GM18519 (cell line): Measurements from ENCODE around the gene WWC1.

Experiments
- ATAC-seq: cut with Tn5 transposase; IDR thresholded peaks from one replicate; pipeline ENCODE4 v1.9.1; 2021; ENCODE audit warnings: mild to moderate bottlenecking, moderate library complexity; ENCODE audit not compliant: unreplicated experiment, low FRiP score

WWC1 gene

DNA sequence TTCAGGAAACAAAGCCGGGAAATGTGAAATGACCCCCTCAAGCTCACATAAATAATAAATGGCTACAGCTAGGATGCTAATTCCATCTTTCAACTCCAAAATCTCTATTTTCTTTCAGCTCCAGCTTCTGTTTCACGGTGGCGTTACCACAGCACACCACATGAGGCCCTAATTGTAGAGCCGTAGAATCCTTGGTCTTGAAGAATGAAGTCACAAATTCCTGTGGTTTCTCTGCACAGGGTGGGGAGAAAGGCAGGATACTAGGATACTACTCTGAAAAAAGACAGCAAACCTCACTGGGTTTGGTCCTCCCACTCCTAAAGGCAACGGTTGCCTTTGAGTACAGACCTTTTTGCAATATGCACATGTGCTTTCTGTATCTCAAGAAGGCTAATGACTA, 180.9 kb downstream of the WWC1 start:
- no peak for ATAC-seq

DNA sequence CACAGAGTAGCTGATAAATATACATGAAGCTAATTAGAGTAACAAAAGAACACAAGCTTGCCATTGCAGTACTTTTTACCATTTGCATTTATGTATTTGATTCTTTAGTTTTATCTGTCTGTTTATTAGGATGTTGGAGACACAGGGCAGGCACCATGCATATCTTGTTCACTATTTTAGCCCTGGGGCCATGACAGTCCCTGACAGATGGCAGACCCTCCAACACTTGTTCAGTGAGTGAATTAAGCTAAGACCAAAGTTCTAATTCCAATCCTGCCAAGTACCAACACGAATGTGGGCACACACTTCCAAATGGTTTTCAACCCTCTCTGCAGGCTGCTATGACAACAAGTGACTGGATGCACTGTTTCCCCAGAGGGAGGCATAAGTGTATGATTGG, 182.9 kb downstream of the WWC1 start:
- ATAC-seq = no peak

DNA sequence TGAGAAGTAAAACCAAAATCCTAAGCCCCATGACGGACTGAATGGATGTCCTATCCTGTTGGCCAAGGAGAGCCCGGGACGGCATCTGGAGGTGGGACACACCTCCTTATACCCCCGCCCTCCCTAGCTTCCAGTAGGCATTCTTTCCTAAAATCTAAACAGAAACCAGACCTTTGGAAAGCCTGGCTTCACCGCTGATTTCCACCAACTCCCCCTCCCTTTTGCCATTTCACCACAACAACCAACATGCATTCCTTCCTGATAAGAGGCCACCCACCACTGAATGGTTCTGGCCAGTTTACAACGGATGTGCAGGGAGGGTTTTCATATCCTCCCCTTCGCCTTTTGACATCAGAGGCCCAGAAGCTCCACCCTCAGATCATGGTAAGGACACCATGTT, 185.6 kb downstream of the WWC1 start:
- ATAC-seq = no peak

DNA sequence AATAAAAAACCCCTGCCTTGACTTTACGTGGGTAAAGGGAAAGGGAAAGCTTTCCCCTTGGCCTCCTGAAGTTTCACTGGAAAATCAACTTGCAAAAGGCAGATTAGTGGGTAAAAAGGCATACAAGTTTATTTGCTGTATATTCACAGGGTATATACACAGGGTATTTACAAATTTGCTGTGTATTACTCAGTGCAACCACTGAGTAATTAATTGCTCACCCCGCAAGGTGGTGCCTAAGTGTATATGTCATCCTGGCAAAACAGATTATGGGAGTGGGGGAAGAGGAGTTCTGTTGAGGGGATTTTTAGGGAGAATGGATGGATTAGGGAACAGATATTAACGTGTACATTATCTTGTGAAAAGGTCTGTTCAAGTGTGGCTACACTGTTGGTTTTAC, 187.7 kb downstream of the WWC1 start:
- ATAC-seq = no peak

DNA sequence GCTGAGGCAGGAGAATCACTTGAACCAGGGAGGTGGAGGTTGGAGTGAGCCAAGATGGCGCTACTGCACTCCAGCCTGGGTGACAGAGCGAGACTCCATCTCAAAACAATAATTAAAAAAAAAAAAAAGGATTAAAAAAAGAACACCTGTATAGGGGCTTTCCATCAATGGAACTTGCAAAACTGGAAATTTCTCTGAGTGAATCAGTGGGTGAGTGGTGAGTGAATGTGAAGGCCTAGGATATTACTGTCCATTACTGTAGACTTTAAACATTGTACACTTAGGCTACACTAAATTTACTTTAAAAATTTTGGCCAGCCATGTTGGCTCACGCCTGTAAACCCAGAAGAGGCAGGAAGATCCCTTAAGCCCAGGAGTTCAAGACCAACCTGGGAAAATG, 189.2 kb downstream of the WWC1 start:
- no peak for ATAC-seq

DNA sequence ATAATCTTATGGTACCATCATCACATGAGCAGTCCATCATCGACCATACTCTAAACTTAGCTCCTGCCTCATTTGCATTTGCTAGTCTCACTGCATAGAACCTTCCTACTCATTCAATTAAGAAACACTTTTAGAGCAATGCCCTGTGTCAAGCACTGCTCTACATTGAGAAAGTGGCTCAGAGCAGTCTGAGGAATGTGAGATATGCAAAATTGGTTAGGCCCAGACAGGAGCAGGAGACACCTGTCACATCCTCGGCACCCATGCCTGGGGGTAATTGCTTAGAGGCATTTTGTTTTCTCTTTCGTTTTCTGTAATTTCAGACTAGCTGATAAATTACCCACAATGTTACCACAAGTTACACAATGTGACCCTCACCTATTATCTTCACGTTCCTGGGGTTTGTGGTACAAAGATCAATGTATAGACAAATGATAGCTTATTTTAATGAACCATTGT, 189.9 kb downstream of the WWC1 start:
- peak; percentile 94 for ATAC-seq

DNA sequence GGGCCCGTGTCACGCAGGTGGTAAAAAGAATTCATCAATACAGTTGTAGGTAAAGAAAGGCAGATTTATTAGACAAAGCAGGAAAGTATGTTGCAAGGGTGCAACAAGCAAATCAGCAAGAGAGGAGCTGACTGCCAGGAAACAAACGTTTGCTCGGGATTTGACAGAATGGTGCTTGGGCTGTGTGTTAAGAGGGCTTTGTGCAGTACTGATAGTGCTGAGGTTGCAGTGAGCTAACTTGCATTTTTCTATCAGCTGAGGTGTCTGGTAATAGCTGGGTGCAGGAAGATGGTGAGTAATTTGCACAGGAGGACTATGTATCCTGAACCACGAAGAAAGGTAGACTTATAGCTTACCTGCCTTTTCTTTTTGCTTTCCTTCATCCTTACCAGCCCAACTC, 190.9 kb downstream of the WWC1 start:
- no peak for ATAC-seq

DNA sequence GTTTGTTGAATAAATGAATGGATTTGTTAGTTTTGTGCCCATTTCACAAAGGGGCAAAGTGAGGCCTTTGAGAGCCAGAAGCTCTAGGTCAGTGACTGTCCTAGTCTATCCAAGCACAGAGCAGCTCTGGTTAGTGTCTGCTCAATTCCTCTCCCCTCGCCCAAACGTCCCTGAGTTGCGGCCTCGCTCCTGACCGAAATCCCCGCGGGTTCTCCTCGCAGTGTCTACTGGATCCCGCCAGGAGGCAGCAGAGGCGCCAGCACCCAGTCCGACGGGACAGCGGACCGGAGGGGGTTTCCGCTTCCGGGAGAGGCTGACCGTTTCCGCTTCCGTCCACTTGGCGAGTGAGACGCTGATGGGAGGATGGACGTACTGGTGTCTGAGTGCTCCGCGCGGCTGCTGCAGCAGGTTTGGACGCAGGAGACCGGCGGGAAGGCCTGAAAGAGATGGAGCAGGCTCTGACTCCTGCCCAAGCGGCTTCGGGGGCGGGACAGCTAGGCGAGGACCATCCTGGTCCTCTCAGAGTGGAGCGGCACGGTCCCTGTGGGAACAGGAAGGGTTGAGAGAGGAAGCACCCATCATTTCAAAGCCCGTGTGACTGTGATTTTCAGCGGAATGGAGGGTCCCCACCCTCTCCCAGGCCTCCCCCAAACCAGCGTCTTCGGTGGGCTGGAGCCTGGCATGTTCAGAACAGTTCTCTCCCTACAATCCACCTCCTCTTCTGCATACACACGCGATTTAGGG, 194.9 kb downstream of the WWC1 start, which contains the start of gene RARS1:
Gene RARS1 (plus strand): TSS at position 336 of the 744 bp plus-strand sequence. CDS start 28 bp downstream, at position 364.
- ATAC-seq = peak; percentile 71

DNA sequence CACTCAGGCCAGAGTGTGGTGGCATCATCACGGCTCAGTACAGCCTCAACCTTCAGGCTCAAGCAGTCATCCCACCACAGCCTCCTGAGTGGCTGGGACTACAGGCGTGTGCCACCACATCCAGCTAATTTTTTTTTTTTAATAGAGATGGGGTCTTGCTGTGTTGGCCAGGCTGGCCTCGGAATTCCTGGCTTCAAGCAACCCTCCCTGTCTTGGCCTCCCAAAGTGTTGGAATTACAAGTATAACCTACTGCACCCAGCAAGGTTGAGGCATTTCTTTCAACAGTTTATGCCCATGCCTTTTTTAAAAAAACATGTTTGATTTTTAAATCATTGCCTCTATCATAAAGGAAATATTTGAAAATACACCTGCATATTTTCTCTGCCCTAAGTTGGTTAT, 197.6 kb downstream of the WWC1 start:
- no peak for ATAC-seq

DNA sequence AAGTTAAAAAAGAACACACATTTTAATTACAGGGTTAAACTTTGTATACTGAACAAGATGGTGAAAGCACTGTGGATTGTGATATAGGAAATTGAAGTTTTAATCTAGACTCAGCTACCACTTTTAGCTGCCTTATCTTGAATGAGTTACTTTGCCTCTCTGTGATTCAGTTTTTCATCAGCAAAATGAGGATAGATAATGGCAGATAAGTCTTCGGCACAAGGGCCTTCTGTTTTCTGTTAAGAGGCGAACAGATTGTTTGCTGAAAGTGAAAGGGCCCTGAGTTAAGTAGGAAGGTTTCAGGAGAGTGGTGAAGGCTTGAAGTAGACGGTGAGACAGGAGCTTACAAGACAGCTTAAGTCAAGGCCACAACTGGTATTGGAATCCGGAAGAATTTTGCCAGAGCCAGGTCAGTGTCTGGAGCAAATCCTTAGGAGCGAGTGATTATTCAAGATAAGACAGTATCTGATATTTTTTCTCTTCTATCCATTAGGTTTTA, 202.7 kb downstream of the WWC1 start:
- no peak for ATAC-seq

DNA sequence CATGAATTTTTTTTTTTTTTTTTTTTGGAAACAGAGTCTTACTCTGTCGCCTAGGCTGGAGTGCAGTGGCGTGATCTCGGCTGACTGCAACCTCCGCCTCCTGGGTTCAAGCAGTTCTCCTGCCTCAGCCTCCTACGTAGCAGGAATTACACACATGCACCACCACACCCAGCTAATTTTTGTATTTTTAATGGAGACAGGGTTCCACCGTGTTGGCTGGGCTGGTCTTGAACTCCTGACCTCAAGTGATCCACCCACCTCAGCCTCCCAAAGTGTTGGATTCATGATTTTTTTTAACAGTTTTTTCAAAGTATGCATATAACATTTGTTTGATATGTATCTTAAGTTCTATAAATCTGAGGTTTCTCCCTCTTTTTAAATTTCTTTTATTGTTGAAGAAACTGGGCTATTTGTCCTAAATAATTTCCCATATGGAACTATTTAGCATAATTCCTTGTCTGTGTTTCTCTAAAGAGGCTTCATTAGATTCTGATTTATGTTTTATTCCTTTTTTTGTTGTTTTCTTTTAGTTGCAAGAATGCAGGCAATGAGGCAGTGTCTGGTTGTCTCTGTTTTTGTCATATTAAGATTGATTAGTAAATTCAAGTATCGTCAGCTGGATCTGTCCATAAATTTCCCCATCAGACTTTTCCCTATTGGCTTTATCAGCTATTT, 211.3 kb downstream of the WWC1 start:
- ATAC-seq = no peak

DNA sequence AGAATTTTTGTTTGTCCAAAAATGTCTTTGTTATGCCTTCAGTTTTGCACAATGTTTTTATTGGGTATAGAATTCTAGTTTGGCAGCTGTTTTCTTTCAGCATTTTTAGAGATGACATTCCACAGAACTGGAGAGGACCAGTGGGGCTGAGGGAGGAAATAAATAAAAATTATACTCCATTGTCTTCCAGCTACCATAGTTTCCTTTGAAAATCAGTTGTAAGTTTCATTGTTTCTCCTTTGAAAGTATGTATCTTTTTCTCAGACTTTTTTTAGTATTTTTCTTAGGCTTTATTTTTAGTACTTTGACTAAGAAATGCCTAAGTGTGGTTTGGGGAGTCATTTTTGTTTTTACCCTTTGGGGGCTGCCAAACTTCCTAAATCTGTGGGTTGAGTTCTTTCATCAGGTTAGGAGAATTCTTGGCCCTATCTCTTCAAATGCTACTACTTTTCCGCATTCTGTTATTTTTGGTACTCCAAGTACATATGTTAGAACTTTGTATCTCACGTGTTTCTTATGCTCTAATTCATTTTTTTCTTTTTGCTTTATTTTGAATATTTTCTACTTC, 222.5 kb downstream of the WWC1 start:
- no peak for ATAC-seq
